GM23248 (cell line): ENCODE data around the gene DNAJA4.

Source experiments
- EZH2 ChIP-seq: fragments of 200-600 bp; sonication (generic); IDR thresholded peaks from 2 replicates; pipeline ENCODE4 v1.6.1; 2018; ENCODE audit warnings: antibody characterized with exemption, mild to moderate bottlenecking; ENCODE audit not compliant: insufficient read depth, poor library complexity, severe bottlenecking
- EZH2phosphoT487 ChIP-seq: fragments of 200-600 bp; sonication (generic); IDR thresholded peaks from 2 replicates; pipeline ENCODE4 v1.6.1; 2018; ENCODE audit warnings: antibody characterized with exemption, moderate library complexity, mild to moderate bottlenecking, low read depth; ENCODE audit not compliant: insufficient read depth

DNA sequence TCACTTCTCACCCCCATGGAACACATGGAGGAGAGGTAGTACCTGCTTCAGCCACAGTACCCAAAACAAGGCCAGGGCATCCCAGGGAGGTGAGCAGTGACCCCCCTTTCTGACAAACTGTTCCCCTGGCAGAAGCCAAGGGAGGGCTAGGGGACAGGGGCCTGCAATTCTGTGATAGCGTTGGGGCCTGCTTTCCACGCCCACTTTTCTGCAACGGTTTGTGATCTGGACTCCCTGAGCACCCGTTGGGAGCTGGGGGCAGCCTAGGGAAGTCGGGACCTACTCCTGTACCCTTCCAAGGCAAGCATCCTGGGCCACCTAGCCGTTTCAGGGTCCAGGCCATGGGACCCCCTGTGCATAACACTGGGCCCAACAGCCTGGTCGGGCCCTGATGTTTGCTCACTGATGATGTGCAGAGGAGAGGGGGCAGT, 996 bp upstream of the DNAJA4 start:
- TF ChIP-seq EZH2phosphoT487 (no peak), EZH2 (no peak)
